Tibial nerve (tissue), 4 donors: ENCODE measurements around the gene AP1S3. TPM values are rescaled to one million over a fixed set of nuclear protein-coding genes. Genes with fewer than 3 reads are reported as not detected.

Experiments
- DNase-seq, 2 donors: peaks; one replicate each; pipeline ENCODE4 v3.0.0-alpha.2; 2019; ENCODE audit warnings: low spot score in 2 of 2
- H3K27ac ChIP-seq, 4 donors: fragments of 200-600 bp; sonication (generic) in 3 of 4; one replicate each; pipeline ENCODE4 v1.5.1; 2017 to 2019; ENCODE audit warnings: mild to moderate bottlenecking in 1 of 4
- H3K27me3 ChIP-seq, 2 donors: fragments of 200-600 bp; sonication (generic) in 1 of 2; one replicate each; pipeline versions ENCODE4 v1.5.1 to v1.6.0; 2017 to 2019
- H3K36me3 ChIP-seq, 3 donors: fragments of 200-600 bp; sonication (generic); one replicate each; pipeline ENCODE4 v1.5.1; 2018 to 2019
- H3K4me1 ChIP-seq, 4 donors: fragments of 200-600 bp; sonication (generic) in 3 of 4; one replicate each; pipeline ENCODE4 v1.5.1; 2017 to 2019
- H3K4me3 ChIP-seq, 4 donors: fragments of 200-600 bp; sonication (generic) in 3 of 4; one replicate each; pipeline ENCODE4 v1.5.1; 2017 to 2019; ENCODE audit warnings: mild to moderate bottlenecking in 1 of 4, moderate library complexity in 1 of 4
- H3K9me3 ChIP-seq, 4 donors: fragments of 200-600 bp; sonication (generic) in 3 of 4; one replicate each; pipeline ENCODE4 v1.5.1; 2017 to 2019
- CTCF ChIP-seq, 5 experiments: fragments of 200-600 bp in 3 of 5; fragments of 450-650 bp in 2 of 5; sonication (generic) in 3 of 5; IDR thresholded peaks; one replicate each; pipeline ENCODE4 v1.5.1; 2016 to 2019; ENCODE audit warnings: antibody characterized with exemption in 5 of 5, mild to moderate bottlenecking in 3 of 5, moderate library complexity in 2 of 5
- EP300 ChIP-seq, 2 donors: sonication (generic); formaldehyde crosslinking; IDR thresholded peaks; one replicate each; pipeline ENCODE4 v1.6.1; 2017; ENCODE audit warnings: antibody characterized with exemption in 2 of 2, mild to moderate bottlenecking in 1 of 2
- POLR2A ChIP-seq, 2 donors: fragments of 450-650 bp; IDR thresholded peaks; one replicate each; pipeline ENCODE4 v1.6.1; 2017; ENCODE audit warnings: antibody characterized with exemption in 2 of 2, mild to moderate bottlenecking in 2 of 2, moderate library complexity in 2 of 2
- WGBS, 2 donors: methylation state at CpG; one replicate each; pipeline ENCODE4 v1.1.5; 2018; 5-methylcytosine and 5-hydroxymethylcytosine counted together
- total RNA-seq, 4 donors: library from RNA; depleted of rRNA; stranded (reverse); fragments of >200 nt; gene quantifications; one replicate each; pipeline ENCODE4 v1.1.0, GENCODE V29; 2016

The AP1S3 gene
- total RNA-seq, 4 donors from 2014 or later = 0.59 to 1.5 (median 1.0) TPM; not detected in 1

GRCh38 chr2:223826995-223827394, 10.4 kb downstream of the AP1S3 start:
- H3K4me1 ChIP-seq = no peaks in the 10 kb centered on the region
- 46 to 58% methylated on average over 4 of the region's 4 CpGs for whole genome bisulfite sequencing, 2 donors
- no peak overlapping the region for H3K27ac ChIP-seq
- TF ChIP-seq CTCF (IDR thresholded peaks at IDR 0.05) = no peak
- TF ChIP-seq POLR2A (IDR thresholded peaks at IDR 0.05) = no peak
- no peak for TF ChIP-seq EP300 (IDR thresholded peaks at IDR 0.05)
- no peak for DNase-seq
- H3K4me3 ChIP-seq = no peak overlapping the region
- no peaks in the 10 kb centered on the region for H3K36me3 ChIP-seq
- H3K9me3 ChIP-seq = no peaks in the 10 kb centered on the region
- no peaks in the 10 kb centered on the region for H3K27me3 ChIP-seq

GRCh38 chr2:223824301-223824700, 13.1 kb downstream of the AP1S3 start:
- Histone ChIP-seq H3K4me3 (no peak overlapping the region), H3K36me3 (no peaks in the 10 kb centered on the region), H3K27me3 (no peaks in the 10 kb centered on the region), H3K9me3 (no peaks in the 10 kb centered on the region), H3K27ac (no peak overlapping the region), H3K4me1 (no peaks in the 10 kb centered on the region)
- 97 to 100% methylated on average over 8 of the region's 8 CpGs for WGBS, 2 donors
- no peak for TF ChIP-seq POLR2A (IDR thresholded peaks at IDR 0.05)
- TF ChIP-seq CTCF (IDR thresholded peaks at IDR 0.05) = no peak
- TF ChIP-seq EP300 (IDR thresholded peaks at IDR 0.05) = no peak
- DNase-seq = no peak

GRCh38 chr2:223822818-223823217, 14.6 kb downstream of the AP1S3 start:
- Histone ChIP-seq H3K36me3 (no peaks in the 10 kb centered on the region), H3K27ac (no peak overlapping the region), H3K4me1 (peaks cover 0 to 5% (median 0%) of the 10 kb centered on the region in 4 donors), H3K4me3 (no peak overlapping the region), H3K9me3 (no peaks in the 10 kb centered on the region), H3K27me3 (no peaks in the 10 kb centered on the region)
- DNase-seq = no peak
- TF ChIP-seq EP300 (IDR thresholded peaks at IDR 0.05) = no peak
- no peak for TF ChIP-seq POLR2A (IDR thresholded peaks at IDR 0.05)
- TF ChIP-seq CTCF (IDR thresholded peaks at IDR 0.05) = no peak

GRCh38 chr2:223820549-223820948, 16.8 kb downstream of the AP1S3 start:
- 73 to 79% methylated on average over 2 of the region's 2 CpGs for WGBS, 2 donors
- H3K27ac ChIP-seq = no peak overlapping the region
- no peaks in the 10 kb centered on the region for H3K36me3 ChIP-seq
- no peaks in the 10 kb centered on the region for H3K27me3 ChIP-seq
- TF ChIP-seq POLR2A (IDR thresholded peaks at IDR 0.05) = no peak
- TF ChIP-seq CTCF (IDR thresholded peaks at IDR 0.05) = no peak
- no peak for TF ChIP-seq EP300 (IDR thresholded peaks at IDR 0.05)
- DNase-seq = no peak
- H3K4me3 ChIP-seq = no peak overlapping the region
- peaks cover 0 to 5% (median 0%) of the 10 kb centered on the region in 4 donors for H3K4me1 ChIP-seq
- H3K9me3 ChIP-seq = no peaks in the 10 kb centered on the region

GRCh38 chr2:223819891-223820290, 17.5 kb downstream of the AP1S3 start:
- TF ChIP-seq EP300 (IDR thresholded peaks at IDR 0.05) (no peak), CTCF (IDR thresholded peaks at IDR 0.05) (no peak), POLR2A (IDR thresholded peaks at IDR 0.05) (no peak)
- 69 to 79% methylated on average over 3 of the region's 3 CpGs for WGBS, 2 donors
- Histone ChIP-seq H3K27ac (no peak overlapping the region), H3K36me3 (no peaks in the 10 kb centered on the region), H3K4me3 (no peak overlapping the region), H3K27me3 (no peaks in the 10 kb centered on the region), H3K4me1 (peaks cover 0 to 5% (median 0%) of the 10 kb centered on the region in 4 donors), H3K9me3 (no peaks in the 10 kb centered on the region)
- DNase-seq = no peak
